Naive thymus-derived CD4-positive, alpha-beta T cell (primary cell): Measurements from ENCODE around the gene CCDC124. TPM values are rescaled to one million over a fixed set of nuclear protein-coding genes. Genes with fewer than 3 reads are reported as not detected.

Experiments used
- ATAC-seq: fragments of 150-1000 bp; cut with Tn5 transposase; 2 replicates; pipeline ENCODE4 v1.10.0; 2021; ENCODE audit warnings: mild to moderate bottlenecking, moderate library complexity
- CTCF ChIA-PET: fragments of 350-600 bp; sonication (Branson Sonifier 250); formaldehyde crosslinking; loops from one replicate; lab custom pipeline; 2021; ENCODE audit warnings: antibody characterized with exemption; lab: Charles Lee
- POLR2A ChIA-PET: fragments of 350-600 bp; sonication (Branson Sonifier 250); formaldehyde crosslinking; loops from one replicate; lab custom pipeline; 2021; ENCODE audit warnings: antibody characterized with exemption, inconsistent platforms; lab: Charles Lee
- DNase-seq, 9 donors: peaks; one replicate each; pipeline versions ENCODE4 v3.0.0 to v3.0.0-alpha.2; 2020 to 2022; ENCODE audit warnings: mixed read lengths in 1 of 9
- H3K27ac ChIP-seq: one replicate; pipeline ENCODE4 v1.7.0; 2013; ENCODE audit warnings: mild to moderate bottlenecking, low read depth, low read length, moderate library complexity
- H3K27me3 ChIP-seq, 2 donors: one replicate each; pipeline ENCODE4 v1.7.0; 2013; ENCODE audit warnings: low read length in 2 of 2, mild to moderate bottlenecking in 2 of 2, moderate library complexity in 2 of 2; ENCODE audit not compliant: control insufficient read depth in 2 of 2, insufficient read depth in 2 of 2
- H3K36me3 ChIP-seq, 3 experiments: 1 replicate in 2 of 3; 2 replicates in 1 of 3; pipeline ENCODE4 v1.7.0; 2013; ENCODE audit warnings: low read length in 3 of 3, mild to moderate bottlenecking in 3 of 3, moderate library complexity in 1 of 3; ENCODE audit not compliant: insufficient read depth in 3 of 3, control insufficient read depth in 2 of 3
- H3K4me1 ChIP-seq, 2 donors: one replicate each; pipeline ENCODE4 v1.7.0; 2013; ENCODE audit warnings: low read length in 2 of 2, mild to moderate bottlenecking in 2 of 2, moderate library complexity in 1 of 2; ENCODE audit not compliant: control insufficient read depth in 2 of 2, insufficient read depth in 2 of 2
- H3K4me3 ChIP-seq: 2 replicates; pipeline ENCODE4 v1.7.0; 2013; ENCODE audit warnings: mild to moderate bottlenecking, low read length
- H3K9me3 ChIP-seq, 3 experiments: 1 replicate in 2 of 3; 2 replicates in 1 of 3; pipeline ENCODE4 v1.7.0; 2013; ENCODE audit warnings: low read length in 3 of 3; ENCODE audit not compliant: control insufficient read depth in 2 of 3
- H3K27ac Mint-ChIP-seq, 9 donors: one replicate each; pipeline ENCODE4 v1.8.0; 2020 to 2022; ENCODE audit warnings: mixed read lengths in 9 of 9, mild to moderate bottlenecking in 8 of 9, moderate library complexity in 5 of 9, inconsistent platforms in 2 of 9
- H3K27me3 Mint-ChIP-seq, 5 donors: one replicate each; pipeline ENCODE4 v1.8.0; 2021 to 2022; ENCODE audit warnings: mixed read lengths in 5 of 5, mild to moderate bottlenecking in 1 of 5
- H3K36me3 Mint-ChIP-seq, 5 donors: one replicate each; pipeline ENCODE4 v1.8.0; 2020 to 2022; ENCODE audit warnings: mixed read lengths in 5 of 5, mild to moderate bottlenecking in 3 of 5, inconsistent platforms in 1 of 5
- H3K4me1 Mint-ChIP-seq, 7 donors: one replicate each; pipeline ENCODE4 v1.8.0; 2020 to 2022; ENCODE audit warnings: mixed read lengths in 7 of 7, mild to moderate bottlenecking in 3 of 7, inconsistent platforms in 1 of 7
- H3K4me3 Mint-ChIP-seq, 10 donors: one replicate each; pipeline ENCODE4 v1.8.0; 2020 to 2022; ENCODE audit warnings: mild to moderate bottlenecking in 10 of 10, mixed read lengths in 10 of 10, moderate library complexity in 6 of 10, inconsistent platforms in 2 of 10
- H3K9me3 Mint-ChIP-seq, 11 donors: one replicate each; pipeline ENCODE4 v1.8.0; 2020 to 2022; ENCODE audit warnings: mixed read lengths in 11 of 11, mild to moderate bottlenecking in 4 of 11, inconsistent platforms in 1 of 11, moderate library complexity in 1 of 11
- intact Hi-C, 2 donors: fragments of 100-400 bp; cut with micrococcal nuclease; formaldehyde crosslinking; loops; one replicate each; pipeline ENCODE4 v1.15.1; 2023
- polyA plus RNA-seq, 2 donors: library from polyadenylated mRNA; unstranded; fragments of 300-500 nt; fragmentation: Illumina TruSeq; gene quantifications; one replicate each; pipeline ENCODE4 v1.2.3, GENCODE V29; 2021
- total RNA-seq, 6 experiments: library from RNA in 5 of 6; stranded (reverse) in 5 of 6; gene quantifications; 1 replicate in 5 of 6; 2 replicates in 1 of 6; pipeline ENCODE4 v1.2.3 and lab custom pipeline; 2021 to 2026

CCDC124 gene
- total and polyA plus RNA-seq, 7 experiments from 2014 or later: 28.7 to 63.8 (median 32.6) TPM

DNA sequence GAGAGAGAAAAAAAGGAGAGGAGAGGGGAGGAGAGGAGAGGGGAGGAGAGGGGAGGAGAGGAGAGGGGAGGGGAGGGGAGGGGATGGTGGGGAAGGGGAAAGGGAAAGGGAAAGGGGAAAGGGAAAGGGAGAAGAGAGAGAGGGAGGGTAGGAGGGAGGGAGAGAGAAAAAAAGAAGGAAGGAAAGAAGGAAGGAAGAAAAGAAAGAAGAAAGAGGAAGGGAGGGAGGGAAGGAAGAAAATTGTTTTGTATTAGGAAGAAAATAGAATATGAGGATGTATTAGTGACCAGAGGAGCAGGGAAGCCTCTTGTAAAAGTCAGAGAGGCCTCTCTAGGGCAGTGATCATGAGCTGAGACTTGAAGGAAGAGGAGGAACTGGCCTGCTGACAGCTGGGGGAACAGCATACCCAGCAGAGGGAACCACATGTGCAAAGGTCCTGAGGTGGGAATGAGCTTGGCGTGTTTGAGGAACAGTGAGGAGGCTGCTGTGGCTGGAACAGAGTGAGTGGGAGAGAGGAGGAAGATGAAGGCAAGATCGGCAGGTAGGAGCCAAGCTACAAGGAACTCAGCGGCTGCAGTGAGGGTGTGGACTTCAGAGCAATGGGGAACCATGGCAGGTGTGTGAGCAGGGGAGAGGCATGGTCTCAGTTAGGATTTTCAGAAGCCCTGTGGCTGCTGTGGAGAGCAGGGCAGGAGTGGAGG, 24.5 kb downstream of the CCDC124 start:
- H3K4me3 ChIP-seq: no peak overlapping the region
- ATAC-seq (no peak), DNase-seq (no peak)
- intact Hi-C loops: no loop called here
- no peaks in the 10 kb centered on the region for H3K36me3 ChIP-seq
- H3K27me3 ChIP-seq: peaks cover 6 to 18% of the 10 kb centered on the region in 2 donors
- no peak overlapping the region for H3K27ac ChIP-seq
- ChIA-PET CTCF (interaction anchor here (0.6 to 1.1 kb wide), 2 partner anchors 28 to 40 kb away, joined by 3 to 4 read pairs; no protein-coding TSS in a partner anchor), POLR2A (no interaction called here)
- peaks cover 0 to 9% of the 10 kb centered on the region in 2 donors for H3K4me1 ChIP-seq
- H3K9me3 ChIP-seq: no peaks in the 10 kb centered on the region
- H3K27ac Mint-ChIP-seq: no peak overlapping the region
- H3K36me3 Mint-ChIP-seq: no peaks in the 10 kb centered on the region
- H3K4me3 Mint-ChIP-seq: no peak overlapping the region
- peaks cover 16 to 48% (median 31%) of the 10 kb centered on the region in 5 donors for H3K27me3 Mint-ChIP-seq
- peaks cover 0 to 12% (median 0%) of the 10 kb centered on the region in 7 donors for H3K4me1 Mint-ChIP-seq
- no peaks in the 10 kb centered on the region for H3K9me3 Mint-ChIP-seq

DNA sequence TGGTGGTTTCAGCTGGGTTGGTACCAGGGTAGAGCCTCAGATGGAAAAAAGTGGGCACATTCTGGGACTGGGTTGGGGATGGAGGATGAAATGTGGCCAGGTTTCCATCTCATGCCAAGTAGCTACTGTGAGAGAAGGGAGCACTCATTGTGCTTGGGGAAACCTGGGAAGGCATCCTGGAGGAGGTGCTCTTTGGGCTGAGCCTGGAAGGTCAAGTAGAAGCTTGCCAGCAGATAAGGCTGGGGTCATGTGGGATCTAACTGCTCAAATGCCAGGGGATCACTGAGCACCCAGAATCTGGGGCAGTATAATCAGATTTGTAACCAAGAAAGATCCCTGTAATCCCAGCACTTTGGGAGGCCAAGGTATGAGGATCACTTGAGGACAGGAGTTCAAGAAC, 25.1 kb downstream of the CCDC124 start:
- Histone ChIP-seq H3K4me3 (no peak overlapping the region), H3K4me1 (peaks cover 0 to 3% of the 10 kb centered on the region in 2 donors), H3K9me3 (no peaks in the 10 kb centered on the region), H3K27ac (no peak overlapping the region), H3K36me3 (no peaks in the 10 kb centered on the region), H3K27me3 (peaks cover 6 to 12% of the 10 kb centered on the region in 2 donors)
- no peak for ATAC-seq
- Mint-ChIP-seq H3K36me3 (no peaks in the 10 kb centered on the region), H3K27ac (peak overlapping the region in 1 of 9 donors; percentile 78), H3K4me1 (peaks cover 0 to 7% (median 0%) of the 10 kb centered on the region in 7 donors), H3K27me3 (peaks cover 16 to 43% (median 28%) of the 10 kb centered on the region in 5 donors), H3K4me3 (no peak overlapping the region), H3K9me3 (no peaks in the 10 kb centered on the region)
- POLR2A ChIA-PET: no interaction called here
- CTCF ChIA-PET: interaction anchor here (1.1 kb wide), 1 partner anchor 39 kb away, joined by 4 read pairs; no protein-coding TSS in a partner anchor
- DNase-seq: no peak
- intact Hi-C loops: no loop called here

DNA sequence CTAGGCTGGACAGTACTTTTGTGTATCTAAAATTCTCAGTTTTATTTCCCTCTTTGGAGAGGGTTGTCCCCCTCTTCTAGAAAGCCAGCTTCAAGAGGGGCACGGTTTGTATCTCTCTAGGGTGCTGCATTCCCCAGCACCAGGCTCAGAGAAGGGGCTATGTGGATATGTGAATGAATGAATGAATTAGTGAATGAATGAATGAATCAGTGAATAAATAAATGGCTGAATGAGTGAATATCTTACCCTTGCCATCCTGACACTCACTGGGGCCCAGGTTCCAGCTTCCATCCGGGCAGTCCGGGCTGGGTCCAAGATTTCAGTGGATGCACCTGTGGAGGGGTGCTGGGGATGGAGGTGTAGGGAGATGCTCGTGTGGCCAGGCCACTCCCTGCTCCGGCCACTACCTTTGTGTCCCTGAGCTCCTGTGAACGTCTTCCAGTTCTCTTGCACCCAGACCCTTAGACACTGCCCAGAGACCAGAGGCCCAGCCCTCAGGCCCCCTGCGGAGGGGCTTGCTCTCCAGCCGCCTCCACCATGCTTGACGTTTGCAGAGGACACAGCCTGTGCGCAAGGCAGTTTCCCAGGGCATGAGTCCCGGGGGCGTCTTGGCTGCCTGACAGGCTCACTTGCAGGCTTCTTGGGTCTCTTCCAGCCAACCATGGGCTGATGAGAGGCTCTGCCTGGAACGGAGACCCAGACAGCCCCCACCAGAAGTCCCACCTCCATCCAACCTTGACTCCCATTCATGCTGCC, 31.3 kb downstream of the CCDC124 start:
- Mint-ChIP-seq H3K4me1 (peaks cover 0 to 11% (median 8%) of the 10 kb centered on the region in 7 donors), H3K27me3 (peaks cover 32 to 53% (median 38%) of the 10 kb centered on the region in 5 donors), H3K36me3 (no peaks in the 10 kb centered on the region), H3K27ac (no peak overlapping the region), H3K9me3 (peaks cover 0 to 2% (median 0%) of the 10 kb centered on the region in 11 donors), H3K4me3 (peak overlapping the region in 1 of 10 donors; percentile 53)
- DNase-seq (no peak), ATAC-seq (no peak)
- no peaks in the 10 kb centered on the region for H3K9me3 ChIP-seq
- POLR2A ChIA-PET: no interaction called here
- no peak overlapping the region for H3K27ac ChIP-seq
- H3K36me3 ChIP-seq: no peaks in the 10 kb centered on the region
- intact Hi-C loops: no loop called here
- CTCF ChIA-PET: interaction anchor here (0.6 kb wide), 1 partner anchor 26 kb away, joined by 3 read pairs; no protein-coding TSS in a partner anchor
- peaks cover 0 to 13% of the 10 kb centered on the region in 2 donors for H3K27me3 ChIP-seq
- H3K4me1 ChIP-seq: peaks cover 0 to 5% of the 10 kb centered on the region in 2 donors
- H3K4me3 ChIP-seq: no peak overlapping the region

DNA sequence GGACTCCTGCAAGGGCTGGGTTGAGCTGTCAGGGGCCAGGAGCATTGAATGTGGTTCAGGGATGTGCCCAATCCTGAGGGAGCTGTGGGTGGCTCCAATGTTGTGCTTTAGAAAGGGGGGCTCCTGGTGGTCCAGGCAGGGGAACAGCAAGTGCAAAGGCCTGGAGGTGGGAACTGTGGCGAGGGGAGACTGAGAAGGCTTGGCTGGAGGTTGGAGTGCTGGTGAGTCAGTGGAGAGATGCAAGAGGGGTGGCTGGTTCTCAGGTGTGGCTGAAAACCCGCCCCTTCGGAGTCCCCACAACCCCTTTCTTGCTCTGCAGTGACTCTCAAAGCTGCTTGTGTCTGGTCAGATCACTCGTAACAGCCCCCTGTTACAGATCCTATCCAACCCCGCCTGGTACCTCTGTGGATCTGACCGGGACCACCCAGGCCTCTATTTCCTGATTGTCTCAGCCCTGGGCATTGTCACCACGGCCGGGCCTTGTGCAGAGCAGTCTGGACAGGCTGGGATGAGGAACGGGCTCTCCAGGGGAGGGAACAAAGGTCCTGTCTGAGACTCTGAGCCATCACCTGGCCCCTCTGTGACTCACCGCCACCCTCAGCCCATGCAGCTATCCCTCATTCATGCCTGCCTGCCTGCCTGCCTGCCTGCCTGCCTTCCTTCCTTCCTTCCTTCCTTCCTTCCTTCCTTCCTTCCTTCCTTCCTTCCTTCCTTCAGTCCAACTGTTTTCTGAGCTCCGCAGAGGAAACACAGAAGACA, 32.7 kb downstream of the CCDC124 start:
- Mint-ChIP-seq H3K36me3 (no peaks in the 10 kb centered on the region), H3K27me3 (peaks cover 32 to 55% (median 38%) of the 10 kb centered on the region in 5 donors), H3K4me1 (peaks cover 0 to 11% (median 8%) of the 10 kb centered on the region in 7 donors), H3K27ac (no peak overlapping the region), H3K9me3 (peaks cover 0 to 2% (median 0%) of the 10 kb centered on the region in 11 donors), H3K4me3 (peak overlapping the region in 1 of 10 donors; percentile 75)
- ChIA-PET CTCF (no interaction called here), POLR2A (no interaction called here)
- no peak overlapping the region for H3K4me3 ChIP-seq
- H3K4me1 ChIP-seq: peaks cover 0 to 5% of the 10 kb centered on the region in 2 donors
- H3K36me3 ChIP-seq: no peaks in the 10 kb centered on the region
- ATAC-seq (no peak), DNase-seq (no peak)
- intact Hi-C loops: no loop called here
- H3K27me3 ChIP-seq: peaks cover 0 to 13% of the 10 kb centered on the region in 2 donors
- H3K9me3 ChIP-seq: no peaks in the 10 kb centered on the region
- no peak overlapping the region for H3K27ac ChIP-seq

DNA sequence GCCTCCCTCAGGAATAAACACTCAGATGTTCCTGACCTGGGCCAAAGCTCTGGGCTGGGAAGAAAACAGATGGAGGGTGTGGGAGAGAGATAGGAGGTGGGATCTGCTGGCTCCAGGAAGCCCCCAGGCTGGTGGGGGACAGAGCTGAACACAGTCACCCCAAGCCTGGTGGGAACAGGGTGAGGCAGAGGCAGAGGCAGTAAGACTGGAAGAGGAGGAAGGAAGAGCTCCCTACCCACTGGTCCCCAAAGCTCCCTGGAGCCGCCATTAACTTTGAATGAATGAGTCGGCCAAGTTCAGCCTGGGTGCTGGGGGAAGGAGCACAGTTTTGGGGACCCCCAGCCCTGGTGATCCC, 33.3 kb downstream of the CCDC124 start:
- POLR2A ChIA-PET: no interaction called here
- H3K9me3 Mint-ChIP-seq: peaks cover 0 to 2% (median 0%) of the 10 kb centered on the region in 11 donors

More for the DNA sequence above, 33.3 kb downstream of the CCDC124 start:
- ATAC-seq (no peak), DNase-seq (no peak)
- H3K4me3 ChIP-seq: no peak overlapping the region
- H3K4me1 ChIP-seq: peaks cover 0 to 5% of the 10 kb centered on the region in 2 donors
- CTCF ChIA-PET: interaction anchor here (0.6 kb wide), 1 partner anchor 260 kb away, joined by 3 read pairs; no protein-coding TSS in a partner anchor
- Mint-ChIP-seq H3K4me3 (peak overlapping the region in 3 of 10 donors; percentile 30 to 75 (median 47)), H3K36me3 (no peaks in the 10 kb centered on the region), H3K27me3 (peaks cover 32 to 50% (median 38%) of the 10 kb centered on the region in 5 donors), H3K27ac (no peak overlapping the region), H3K4me1 (peaks cover 0 to 11% (median 8%) of the 10 kb centered on the region in 7 donors)
- no peaks in the 10 kb centered on the region for H3K9me3 ChIP-seq
- H3K27me3 ChIP-seq: peaks cover 0 to 13% of the 10 kb centered on the region in 2 donors
- no peaks in the 10 kb centered on the region for H3K36me3 ChIP-seq
- intact Hi-C loops: no loop called here
- H3K27ac ChIP-seq: no peak overlapping the region
